Stimulated activated CD4-positive, alpha-beta T cell treated with anti-CD3 and anti-CD28 coated beads, Interleukin-15, amount 100 ng/mL, for 48 hours (primary cell): Measurements from ENCODE around the gene FAM227A.

Source experiments
- DNase-seq, 2 donors: peaks; one replicate each; pipeline ENCODE4 v3.0.0-alpha.2; 2020; ENCODE audit warnings: low read depth in 2 of 2

Gene FAM227A

DNA sequence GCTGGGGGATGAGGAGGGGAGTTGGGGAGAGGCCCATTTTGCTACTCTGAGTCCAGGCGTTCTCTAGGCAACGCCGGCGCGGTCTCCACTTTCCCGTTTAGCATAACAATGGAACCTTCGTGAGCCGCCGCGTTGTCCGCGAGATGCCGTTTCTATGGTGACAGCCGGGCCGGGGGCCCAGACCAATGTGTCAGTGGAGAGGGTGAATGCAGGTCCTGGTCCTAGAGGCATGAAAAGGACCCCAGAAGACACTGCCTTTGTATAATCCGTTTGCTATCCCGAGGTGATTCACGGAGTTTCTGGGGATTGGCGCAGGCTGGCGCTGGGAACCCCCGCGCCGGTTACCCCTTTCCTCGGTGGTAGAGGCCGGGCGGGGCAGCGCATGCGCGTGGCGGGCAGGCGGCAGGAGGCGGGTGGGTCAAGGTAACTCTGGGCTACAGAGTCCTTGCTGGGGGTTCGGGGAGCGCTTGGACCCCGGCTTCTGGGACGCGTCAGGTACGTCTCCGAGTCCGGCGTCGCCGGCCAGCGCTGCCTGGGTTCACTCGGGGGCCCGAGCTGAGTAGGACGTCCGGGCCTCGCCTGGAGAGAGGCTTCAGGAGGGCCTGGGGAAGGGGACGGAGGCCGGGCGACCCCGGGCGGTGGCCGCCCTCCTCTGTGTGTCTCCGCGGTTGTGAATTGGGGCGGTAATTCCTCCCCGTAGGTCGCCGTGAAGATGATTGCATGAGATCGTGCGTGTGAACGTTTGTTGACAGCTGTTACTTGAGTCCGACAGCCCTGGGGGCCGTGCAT is at the start of gene FAM227A, which contains the start of gene CBY1:
Gene FAM227A (minus strand): TSS at position 137 of the 789 bp plus-strand sequence. CDS start 6,224 bp downstream, outside the sequence.
Gene CBY1 (plus strand): TSS at position 383 of the 789 bp plus-strand sequence. CDS start 11,417 bp downstream, outside the sequence.
- peak; percentile 72 to 76 for DNase-seq

DNA sequence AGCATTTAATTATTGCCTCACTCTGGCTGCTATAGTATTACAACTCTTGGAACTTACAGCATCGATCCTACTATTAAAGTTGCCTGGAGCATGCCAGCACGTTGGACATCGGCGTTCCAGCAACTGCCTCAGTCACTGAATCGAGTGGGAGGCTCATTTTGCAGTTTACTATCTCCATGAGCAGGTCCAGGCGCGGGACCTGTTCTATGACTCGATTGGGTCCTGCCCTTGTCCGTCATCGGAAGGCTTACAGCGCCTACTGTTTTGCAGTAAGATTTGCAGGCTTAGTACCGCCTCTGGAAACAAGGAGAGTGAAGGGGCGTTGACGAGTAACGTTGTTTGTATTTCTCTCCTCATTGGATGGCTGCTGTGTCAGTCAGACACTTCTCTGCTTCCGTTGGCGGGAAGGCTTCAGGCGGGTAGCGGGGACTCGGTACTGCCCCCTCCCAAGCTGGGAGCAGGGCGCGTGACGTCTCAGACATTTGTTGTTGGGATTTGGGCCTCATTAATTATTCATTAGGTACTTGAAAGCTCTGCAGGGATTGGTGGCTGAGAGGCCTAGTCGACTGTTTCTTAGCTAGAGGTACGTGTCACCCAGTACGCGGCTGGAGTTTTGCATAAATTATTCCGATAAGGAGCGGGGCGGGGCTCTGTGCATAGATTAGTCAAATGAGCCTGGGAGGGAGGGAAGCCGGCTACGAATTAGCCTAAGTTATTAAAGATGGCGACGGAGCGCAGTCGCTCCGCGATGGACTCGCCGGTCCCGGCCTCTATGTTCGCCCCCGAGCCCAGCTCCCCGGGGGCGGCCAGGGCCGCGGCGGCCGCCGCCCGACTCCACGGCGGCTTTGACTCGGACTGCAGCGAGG is 49.3 kb upstream of the FAM227A start, which contains the start of gene GTPBP1:
Gene GTPBP1 (plus strand): TSS at position 710 of the 866 bp plus-strand sequence. CDS start 12 bp downstream, at position 722.
- DNase-seq: peak; percentile 94 to 96

DNA sequence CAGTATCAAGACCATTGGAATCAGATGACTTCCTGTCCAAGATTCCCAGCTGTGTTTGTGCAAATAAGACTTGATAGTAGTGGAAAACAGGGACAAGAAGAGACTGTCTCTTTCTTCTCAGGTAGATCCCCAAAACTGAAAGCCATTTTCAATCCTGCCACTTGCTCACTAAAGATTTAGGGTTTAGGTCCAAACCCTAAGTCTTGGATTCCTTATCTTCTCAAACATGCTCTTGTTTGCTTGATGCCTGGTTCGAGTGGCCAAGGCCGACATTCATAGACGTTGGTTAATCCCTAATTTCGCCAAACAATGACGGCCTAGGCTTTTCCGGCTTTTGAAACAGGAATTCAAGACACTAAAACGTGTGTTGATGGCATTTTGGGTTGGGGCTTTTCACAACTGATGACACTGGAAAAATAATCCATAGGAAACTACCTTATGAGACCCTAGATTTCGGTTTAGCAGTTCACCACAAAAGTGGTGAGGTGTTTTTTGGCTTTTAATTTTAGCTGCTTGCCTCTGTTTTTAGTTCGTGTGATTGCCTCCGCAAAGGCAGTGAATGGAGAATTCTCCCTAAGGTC is 48.6 kb upstream of the FAM227A start:
- no peak for DNase-seq

DNA sequence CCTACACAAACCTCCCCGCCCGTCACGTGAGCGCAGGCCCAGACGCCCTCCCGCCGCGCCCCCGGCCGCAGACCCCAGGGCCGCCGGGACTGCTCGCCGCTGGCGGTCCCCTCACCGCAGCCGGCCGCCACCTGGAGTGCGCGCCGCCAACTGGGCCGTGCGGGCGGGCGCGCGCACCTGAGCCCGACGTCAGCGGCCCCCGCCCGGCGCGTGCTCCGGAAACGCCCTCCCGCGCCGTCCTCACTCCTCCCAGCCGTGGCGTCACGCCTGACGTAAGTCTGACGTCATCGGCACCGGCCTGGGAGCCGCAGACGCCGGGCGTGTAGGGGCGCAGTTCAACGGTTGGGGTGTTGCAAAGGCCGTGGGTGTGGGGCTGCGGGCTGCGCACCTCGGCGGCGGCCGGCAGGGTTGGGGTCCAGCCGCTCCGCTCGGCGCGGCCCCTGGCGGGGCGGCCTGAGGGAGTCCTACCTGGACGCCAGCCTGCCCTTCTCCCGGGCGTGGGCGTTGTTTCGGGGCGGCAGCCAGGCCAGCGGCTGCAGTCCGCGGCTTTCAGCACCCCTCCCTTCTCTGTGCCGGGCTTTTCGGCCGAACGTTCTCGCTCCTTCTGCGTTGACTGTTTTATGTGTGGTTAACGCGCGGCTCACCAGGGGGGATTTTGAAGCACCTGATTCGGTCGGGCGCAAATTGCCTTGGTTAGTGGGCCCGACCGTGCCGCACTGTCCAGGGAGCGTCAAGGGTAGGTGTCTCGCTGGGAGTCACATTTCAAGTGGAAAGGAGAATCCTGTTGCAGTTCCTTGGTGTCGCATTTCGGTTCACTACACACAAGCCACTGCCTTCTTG is 44.8 kb upstream of the FAM227A start, which contains the start of gene JOSD1:
Gene JOSD1 (minus strand): TSS at position 155 of the 840 bp plus-strand sequence. CDS start 956 bp downstream, outside the sequence.
- DNase-seq: peak; percentile 95 to 97

DNA sequence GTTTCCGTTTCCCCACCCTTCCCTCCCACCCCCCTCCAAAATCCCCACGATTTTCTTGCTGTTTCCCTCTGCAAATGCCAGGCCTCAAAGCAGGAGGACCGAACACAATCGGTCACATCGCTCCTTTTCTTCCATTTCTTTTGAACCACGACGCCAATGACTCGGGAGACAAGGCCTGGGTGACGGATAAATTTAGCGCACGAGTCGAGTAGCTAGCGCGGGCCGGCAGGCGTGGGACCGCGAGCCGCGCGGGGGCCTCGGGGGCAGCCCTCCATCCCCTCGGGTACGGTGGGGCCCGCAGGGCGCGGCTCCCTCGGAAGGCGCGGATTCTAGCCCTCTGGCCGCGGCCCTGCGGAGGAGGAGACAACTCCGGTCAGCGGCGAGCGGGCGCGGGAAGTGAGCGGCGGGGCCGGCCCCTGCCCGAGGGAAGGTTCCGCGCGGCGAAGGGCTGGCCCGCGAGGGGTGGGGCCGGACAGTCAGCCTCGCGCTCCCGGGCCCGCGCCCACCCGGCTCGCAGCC is 44.1 kb upstream of the FAM227A start:
- peak in 1 of 2 donors; percentile 27 for DNase-seq

DNA sequence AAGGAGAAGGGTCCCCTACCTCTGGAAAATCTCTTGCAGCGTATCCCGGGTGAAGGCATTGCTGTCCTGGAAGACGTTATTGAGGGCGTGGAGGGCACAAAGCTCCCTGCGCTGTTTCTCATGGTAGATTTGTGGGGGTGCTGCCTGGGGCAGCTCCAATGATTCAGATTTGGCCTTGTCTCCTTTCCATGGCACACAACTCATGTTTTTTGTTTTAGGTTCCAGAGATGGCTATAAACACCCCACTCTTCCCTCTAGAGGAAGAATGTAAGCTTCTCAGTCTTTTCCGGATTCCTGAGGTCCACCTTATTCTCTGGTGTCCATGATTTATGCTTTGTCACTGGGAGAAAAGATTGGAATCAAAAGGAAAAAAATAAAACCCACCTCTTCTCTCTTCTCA is 43.6 kb upstream of the FAM227A start:
- DNase-seq: no peak

DNA sequence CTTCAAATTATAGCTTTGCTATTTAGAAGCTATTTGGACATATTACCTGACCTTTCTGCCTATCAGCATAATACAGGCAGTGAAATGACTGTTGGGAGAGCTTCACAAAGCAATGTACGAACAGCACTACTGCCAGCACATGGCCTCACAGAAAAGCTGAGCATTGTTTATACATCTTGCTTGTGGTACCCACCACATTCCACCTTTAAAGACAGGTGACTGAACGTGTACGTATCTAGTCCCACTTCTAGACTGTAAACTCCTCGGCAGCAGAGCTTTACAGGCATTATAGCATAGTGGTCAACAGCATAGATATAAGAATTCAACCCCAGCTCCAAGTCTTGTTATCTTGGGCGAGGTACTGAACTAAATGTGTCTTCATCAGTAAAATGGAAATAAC is 43.0 kb upstream of the FAM227A start:
- DNase-seq: no peak

DNA sequence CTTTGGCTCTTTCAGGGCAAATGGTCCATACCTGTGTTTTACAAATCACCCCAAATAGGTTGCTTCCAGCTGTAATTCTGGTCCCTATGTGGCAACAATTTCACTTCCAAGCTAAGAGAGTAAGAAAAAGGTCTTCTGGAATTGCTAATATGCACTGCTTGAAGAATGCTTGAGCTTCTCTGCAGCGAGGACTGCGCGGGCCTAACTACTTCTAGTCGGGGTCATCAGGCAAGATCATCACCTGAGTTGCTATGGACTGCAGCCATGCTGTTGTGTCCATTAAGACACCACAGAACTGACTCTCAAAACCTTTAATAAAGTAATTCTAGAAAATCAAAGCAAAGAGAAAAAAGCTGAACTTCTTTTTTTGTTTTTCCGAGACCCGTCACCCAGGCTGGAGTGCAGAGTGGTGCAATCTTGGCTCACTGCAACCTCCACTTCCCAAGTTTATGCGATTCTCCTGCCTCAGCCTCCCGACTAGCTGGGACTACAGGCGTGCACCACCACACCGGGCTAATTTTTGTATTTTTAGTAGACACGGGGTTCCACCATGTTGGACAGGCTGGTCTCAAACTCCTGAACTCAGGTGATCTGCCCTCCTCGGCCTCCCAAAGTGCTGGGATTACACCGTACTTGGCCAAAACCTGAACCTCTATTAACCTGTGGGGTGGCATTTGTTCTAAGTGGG is 42.4 kb upstream of the FAM227A start:
- DNase-seq: no peak

DNA sequence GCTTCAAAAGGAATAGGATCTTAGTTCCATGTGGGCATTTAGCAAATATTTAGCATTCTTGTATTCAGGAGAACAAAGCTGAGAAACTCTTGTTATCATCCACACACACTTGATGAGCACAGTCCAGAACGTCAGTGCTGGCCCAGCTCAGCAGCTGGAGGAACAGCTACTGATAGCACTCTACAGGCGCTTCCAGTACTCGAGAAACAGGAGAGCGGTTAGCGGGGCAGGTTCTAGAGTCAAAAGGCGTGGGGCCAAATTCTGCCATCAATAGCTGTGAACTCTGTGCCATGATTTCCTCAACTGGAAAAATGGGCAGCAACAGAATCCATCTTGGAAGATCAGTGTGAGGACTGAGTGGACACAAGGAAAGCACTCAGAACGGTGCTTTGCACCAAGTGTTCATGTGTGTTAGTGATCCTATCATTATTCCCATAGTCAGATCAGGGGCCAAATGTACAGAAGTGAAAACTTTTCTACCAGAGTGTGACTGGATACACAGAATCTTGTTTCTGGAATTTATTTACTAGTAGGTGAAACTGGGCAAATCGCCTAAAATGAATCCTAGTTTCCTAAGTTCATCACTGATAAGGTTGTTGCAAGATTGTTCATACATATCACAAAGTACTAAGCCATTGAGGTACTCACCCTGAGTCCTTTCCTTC is 41.4 kb upstream of the FAM227A start:
- no peak for DNase-seq

DNA sequence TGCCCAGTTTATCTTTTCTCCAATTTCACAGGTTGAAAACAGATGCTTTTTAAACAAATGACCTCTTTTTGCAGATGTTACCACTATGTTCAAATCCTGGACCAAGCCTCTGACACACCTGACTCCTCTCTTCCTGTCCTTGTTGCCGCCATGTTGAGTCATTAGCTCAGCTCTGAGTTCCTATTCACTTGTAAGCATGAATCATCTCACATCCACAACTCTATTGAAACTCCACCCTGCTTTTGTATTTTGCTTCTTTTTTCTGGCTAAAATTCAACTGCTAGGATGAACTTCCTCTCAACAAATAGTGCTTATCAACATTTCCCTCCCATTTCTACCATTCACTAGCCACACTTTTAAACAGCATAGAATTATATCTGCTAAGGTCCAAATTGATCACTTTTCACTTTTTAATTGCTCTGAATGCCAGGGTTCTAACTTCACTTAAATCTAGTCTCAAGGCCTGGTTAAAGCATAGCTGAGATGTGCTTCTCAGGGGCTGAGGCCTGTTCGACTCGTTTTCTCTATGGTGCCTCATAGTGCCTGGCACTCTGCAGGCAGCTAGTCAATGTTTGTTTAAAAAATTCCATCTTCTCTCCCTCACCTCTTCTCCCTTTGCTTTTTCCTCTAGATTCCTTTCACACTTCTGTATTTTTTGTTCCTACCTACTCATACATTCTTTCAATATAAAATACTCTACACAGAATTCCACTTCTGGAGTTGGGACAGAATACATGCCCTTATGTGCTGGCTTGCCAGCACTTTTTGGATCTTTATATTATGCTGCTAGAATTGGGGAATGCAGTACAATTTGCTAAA is 40.6 kb upstream of the FAM227A start:
- peak; percentile 24 to 47 for DNase-seq

DNA sequence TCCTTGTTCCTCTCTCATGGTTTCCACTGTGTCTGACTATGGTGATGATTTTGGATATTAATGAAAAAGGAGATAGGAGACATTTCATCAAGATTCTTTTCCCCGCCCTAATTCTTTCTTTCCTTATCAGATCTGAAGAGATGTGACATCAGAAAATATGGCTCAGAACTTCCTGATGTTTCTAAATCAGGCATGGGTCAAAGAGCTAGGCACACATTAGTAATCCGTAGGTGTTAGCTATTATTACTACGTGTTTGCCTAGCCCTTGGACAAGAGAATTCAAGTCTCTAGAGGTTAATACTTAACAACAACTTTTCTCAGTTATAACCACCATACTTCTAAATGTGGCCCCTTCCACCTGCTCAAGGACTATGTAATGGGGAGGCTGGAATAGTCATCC is 38.7 kb upstream of the FAM227A start:
- DNase-seq: no peak

DNA sequence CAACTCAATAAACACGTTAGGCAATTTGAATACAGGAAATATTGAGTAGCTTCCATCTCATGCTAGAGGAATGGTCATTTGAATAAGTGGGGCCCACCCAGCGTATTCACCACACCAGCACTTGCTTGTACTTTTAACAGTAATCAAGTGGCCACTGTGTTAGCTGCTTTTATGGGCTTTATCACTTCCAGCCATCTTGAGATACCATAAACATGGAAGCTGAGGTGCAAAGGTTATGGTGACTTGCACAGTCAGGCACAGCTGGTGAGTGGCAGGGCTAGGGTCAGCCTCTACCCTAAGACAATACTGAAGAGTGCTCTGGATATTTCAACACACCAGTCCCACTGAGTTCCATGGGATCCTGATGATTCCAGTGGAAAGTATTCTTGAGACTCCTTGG is 37.9 kb upstream of the FAM227A start:
- no peak for DNase-seq

DNA sequence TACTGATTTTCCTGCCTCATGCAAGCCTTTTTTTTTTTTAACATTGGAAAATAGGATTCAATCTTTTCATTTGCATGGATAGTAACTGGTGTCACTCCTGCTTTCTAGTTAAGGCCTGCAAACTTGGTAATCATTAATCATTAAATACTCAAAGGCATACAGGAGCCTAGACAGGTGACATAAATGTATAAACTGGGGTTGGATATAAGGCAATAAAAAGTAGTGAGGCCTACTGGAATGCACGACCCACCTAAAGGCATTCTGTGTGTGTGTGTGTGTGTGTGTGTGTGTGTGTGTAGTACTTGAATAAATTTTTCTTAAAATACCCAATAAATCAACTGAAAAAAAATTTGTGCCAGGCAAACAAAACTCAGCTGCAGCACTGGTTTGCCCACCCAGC is 33.5 kb upstream of the FAM227A start:
- no peak for DNase-seq

DNA sequence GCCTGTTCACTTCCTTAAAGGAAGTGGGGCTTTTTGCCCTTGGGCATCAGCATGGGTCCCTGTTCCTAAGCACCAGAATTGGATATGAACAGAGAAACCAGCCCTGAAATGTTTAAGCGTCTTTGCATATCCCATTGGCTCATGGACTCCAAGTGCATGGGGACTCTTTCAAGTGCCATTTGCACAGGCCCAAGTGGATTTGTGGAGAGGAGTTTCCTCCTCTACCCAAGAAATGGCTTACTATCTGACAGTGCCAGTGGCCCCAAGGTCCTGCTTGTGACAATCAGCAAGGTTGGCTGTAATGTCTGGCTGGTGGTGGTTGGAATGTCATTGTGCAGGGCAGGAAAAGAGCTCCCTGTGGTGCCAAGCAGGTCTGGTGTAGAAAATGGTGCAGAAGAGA is 29.6 kb upstream of the FAM227A start:
- DNase-seq: no peak

DNA sequence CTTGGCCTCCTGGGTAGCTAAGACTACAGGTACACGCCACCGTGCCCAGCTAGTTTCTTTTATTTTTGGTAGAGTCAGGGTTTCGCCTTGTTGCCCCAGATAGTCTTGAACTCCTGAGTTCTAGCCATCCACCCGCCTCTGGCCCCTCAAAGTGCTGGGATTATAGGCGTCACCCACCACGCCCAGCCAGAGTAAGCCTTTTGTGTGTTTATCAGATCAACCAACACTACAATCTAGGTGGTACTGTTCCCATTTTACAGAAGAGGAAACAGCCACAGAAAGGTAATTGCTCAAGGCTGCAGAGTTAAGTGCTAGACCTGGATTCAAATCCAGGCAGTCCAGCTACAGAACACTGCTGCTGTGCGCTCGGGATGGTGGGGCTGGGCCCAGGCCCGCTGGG is 28.7 kb upstream of the FAM227A start:
- no peak for DNase-seq

DNA sequence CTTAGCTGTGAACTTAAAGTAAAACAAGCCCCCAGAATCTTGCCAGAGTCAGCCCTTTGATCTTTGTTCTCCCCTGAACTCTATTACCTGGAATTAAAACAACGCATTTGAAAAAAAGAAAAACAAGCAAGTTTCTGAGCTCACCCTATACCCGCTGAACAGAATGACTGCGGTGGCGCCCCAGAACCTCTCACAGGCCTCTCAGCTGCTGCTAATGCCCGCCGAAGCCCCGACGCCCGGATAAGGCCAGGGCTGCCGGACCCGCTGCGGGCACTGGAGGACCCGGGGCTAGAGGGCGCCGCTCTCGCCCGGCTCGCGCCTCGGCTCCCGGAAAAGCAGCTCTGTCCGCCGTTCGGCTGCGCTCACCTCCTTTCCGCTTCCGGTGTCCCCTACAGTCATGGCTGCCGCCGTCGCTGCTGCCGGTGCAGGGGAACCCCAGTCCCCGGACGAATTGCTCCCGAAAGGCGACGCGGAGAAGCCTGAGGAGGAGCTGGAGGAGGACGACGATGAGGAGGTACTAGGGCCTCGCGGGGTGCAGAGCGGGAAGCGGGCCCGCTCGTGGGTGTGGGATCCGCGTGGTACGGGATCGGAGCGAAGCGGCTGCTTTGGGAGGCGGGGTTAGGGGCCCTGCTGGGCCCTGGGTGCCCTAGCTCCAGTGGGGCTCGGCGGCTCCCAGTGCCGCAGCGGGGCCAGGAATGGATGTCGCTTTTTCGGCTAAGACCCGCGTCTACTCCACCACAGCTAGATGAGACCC is 25.6 kb upstream of the FAM227A start, which contains the start of gene TOMM22:
Gene TOMM22 (plus strand): TSS at position 376 of the 754 bp plus-strand sequence. CDS start 22 bp downstream, at position 398.
- peak; percentile 74 to 80 for DNase-seq

DNA sequence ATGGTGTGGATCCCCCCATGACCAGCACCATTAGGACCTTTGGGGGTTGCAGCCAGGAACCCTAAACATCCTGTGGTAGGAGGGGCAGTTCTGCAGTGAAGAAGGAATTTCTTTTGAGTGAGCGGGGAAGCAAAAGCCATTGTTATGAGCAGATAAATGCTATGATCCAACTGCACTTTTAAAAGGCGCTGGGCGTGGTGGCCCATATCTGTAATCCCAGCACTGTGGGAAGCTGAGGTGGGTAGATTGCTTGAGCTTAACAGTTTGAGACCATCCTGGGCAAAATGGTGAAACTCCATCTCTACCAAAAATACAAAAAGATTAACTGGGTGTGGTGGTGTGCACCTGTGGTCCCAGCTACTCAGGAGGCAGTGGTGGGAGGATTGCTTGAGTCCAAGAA is 19.6 kb upstream of the FAM227A start:
- no peak for DNase-seq

DNA sequence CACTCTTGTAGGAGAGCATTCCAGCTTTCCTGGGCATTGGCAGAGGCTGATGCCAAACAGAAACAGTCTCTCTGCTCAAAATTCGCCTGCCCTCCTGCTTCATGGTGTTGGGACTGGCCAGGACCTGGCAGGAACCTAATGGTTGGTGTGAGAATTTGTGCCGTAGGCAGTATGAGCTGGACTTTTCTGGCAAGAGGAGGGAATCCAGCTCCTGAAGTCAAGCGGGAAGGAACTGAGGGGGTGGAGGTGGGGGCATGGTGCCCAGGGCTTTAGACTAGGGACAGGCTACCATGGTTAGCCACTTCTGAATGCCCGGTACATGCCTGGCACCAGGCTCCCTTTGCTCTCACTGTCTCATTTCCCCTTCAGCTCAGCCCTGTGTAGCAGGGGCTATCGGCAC is 18.7 kb upstream of the FAM227A start:
- DNase-seq: no peak
